ENCODE measurements around the gene CLDN16.

The CLDN16 gene, protein sequence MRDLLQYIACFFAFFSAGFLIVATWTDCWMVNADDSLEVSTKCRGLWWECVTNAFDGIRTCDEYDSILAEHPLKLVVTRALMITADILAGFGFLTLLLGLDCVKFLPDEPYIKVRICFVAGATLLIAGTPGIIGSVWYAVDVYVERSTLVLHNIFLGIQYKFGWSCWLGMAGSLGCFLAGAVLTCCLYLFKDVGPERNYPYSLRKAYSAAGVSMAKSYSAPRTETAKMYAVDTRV

DNA sequence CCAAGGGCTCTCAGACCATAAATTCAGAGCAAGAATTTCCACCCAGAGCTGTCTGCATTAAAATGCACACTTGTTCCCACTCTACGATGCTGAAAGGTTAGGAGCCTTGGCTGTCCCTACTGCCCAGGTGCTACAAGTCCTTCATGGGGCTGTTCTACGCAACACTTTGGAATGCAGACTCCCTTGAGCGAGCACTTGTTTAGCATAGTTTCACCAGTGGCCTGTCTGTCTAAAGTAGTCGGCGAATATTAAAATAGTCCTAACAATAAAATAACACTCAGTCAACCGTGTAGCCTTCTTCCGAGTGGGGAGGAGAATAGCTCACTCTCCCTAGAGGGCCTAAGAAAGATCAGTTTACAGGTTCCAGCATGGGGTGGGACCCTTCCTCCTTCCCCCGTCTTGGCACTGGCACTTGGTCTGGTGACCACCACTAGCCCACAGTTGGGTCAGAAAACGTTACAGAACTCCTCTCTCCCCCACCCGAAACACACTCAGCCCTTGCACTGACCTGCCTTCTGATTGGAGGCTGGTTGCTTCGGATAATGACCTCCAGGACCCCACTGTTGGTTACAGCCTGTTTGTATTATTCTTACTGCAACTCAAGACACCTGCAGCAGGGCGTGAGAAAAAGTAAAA lies at the start of gene CLDN16:
TSS of gene CLDN16 (plus strand) at position 586 of the 636 bp plus-strand sequence. CDS start 167 bp downstream, outside the sequence.
- DNase-seq = no peak

DNA sequence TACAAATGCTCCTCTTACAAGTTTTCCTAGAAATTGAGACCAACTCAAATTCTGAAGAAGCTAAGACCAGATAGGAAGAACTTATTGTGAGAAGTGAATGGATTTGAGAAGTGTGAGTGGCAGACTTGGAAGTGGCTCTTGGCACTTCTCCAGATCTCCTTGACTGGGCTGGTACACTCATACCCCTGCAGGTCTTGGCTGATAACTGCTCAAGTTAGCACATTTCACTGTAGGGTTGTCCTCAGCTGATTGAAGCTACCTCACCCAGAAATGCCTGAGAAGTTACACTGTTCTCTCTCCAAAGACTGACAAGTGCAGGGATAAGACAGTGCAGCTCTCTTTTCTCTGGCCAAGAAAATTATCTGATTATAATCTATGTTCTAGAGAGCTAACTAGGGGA lies 49.2 kb upstream of the CLDN16 start:
- no peak for DNase-seq

DNA sequence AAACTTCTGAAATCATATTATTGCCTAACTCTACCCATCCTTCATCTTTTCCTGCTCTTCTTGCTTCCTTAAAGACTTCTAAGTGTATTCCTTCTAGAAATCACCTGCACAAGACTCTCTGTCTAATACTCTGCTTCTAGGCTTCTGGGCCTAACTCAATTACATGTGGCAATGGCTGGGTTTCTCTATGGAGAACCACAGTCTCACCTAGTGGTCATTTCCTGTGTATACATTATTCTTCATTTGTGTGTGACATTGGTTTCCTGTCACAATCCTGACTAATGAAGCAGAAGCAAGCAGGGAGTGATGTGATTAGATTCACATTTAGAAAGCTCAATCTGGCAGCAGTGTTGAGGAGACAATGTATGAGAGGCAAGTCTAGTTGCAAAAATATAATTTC lies 48.8 kb upstream of the CLDN16 start:
- DNase-seq = no peak

DNA sequence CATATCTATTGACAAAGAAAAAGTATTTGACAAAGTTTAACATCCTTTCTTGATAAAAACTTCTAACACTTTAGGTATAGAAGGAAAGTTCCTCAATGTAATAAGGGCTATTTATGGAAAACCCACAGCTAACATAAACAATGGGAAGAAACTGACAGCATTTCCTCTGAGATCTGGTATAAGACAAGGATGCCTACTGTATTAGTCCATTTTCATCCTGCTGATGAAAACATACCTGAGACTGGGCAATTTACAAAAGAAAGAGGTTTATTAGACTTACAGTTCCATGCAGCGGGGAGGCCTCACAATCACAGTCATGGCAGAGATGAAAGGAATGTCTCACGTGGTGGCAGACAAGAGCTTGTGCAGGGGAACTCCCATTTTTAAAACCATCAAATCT lies 47.9 kb upstream of the CLDN16 start:
- DNase-seq = no peak

DNA sequence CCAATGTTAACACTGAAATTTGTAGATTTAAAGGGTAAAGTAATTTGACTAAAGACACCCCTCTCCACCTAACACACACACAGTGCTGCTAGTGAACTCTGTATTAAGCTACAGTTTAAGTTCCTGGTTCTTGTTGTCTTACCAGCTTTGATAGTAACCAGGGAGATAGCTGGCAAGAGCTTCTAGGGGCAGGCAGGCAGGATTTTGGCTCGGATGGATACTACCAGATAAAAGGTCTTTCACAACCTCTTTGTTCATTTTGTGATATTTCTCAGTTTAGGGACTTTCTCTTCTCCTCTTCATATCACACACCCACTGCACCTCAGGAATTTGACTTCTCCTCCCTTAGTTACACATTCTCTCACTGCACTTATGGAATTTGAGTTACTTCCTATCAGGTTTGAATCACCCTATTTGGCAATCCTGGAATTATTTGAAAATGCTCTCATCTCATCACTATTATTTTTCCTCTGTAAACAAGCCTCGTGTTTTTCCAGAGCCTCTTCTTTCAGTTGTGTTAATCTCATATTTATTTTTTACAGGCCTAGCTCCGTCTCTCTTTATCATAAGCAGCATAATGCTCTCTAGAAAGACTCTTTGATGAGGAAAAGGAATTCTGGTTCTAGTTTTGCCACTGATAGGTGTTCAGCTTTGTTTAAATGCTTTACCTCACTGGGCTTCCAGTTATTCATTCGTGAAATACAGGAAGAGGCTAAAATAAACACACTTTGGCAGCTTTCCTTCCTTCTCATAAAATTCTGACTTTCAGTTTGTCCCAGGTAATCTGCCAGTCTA lies 42.7 kb upstream of the CLDN16 start:
- DNase-seq = no peak

DNA sequence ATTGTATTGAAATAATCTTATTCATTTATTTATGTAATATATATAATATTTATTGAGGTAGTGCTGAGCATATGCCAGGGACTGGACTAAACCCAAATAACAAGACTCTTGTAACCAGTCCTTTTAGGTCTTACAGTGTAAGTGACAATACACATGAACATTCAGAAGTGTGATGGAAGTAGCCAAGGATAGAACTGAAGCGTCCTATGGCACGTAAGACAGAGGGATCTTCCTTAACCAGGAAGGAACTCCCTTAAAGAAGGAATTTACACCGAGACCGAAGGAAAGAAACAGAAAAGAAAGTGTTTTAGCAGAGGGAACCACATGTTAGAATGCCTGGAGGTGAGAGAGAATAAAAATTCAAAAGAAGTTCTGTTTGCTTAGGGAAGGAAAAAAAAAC lies 42.1 kb upstream of the CLDN16 start:
- DNase-seq = no peak

DNA sequence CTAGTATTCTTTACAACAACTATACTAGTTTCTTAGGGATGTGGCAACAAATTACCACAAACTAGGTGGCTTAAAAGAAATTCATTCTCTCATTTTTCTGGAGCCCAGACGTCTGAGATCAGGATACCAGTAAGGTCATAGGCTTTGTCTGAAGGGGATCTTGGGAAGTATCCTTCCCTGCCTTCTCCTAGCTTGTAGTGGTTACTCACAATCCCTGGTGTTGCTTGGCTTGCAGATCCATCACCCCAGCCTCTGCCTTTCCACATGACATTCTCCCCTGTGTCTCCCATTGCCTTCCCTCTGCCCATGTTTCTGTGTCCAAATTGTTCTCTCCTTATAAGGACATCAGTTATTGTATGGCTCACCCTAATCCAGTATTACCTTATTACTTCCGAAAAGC lies 41.4 kb upstream of the CLDN16 start:
- DNase-seq = no peak

DNA sequence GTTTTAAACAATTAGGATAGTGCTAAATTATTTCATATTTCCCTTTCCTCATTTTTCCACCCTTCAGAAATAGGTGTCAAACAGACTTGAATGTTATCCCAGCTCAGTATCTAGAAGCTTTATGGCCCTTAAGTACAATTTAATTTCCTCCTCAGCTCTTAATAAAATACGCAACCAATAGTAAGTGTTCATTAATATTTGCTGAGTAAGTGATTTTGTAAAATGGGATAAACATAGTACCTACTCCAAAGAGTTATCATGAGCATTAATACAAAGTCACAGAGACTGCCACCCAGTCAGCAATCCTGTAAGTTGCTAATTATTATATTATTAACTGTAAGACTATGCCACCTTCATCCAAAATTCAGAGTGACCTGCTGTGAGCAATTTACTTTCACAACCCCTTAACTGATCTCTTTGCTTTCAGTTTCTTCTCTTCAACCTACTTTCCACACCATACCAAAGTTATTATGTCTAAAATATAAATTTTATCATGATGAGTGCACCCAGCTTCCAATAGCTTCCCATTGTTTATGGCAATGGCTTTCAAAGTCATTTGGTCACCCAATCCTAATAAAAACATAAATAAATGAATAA lies 35.0 kb upstream of the CLDN16 start:
- no peak for DNase-seq

DNA sequence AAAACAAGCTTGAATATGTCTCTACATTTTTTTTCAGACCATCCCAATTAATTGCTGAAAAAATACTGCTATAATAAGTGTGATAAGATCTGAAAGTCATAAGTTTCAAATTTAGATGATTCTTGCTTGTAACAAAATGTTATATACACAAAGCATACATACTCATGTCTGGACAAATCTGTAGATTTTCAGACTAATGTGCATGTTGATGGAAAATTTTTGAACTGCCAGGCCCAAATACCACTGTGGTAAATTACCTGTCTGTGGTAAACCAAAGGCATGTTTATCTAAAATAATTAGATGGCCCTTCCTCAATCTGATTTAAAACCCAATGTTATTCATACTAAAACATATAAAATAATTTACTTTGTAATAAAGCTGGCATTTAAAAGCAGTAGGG lies 31.7 kb upstream of the CLDN16 start:
- no peak for DNase-seq

DNA sequence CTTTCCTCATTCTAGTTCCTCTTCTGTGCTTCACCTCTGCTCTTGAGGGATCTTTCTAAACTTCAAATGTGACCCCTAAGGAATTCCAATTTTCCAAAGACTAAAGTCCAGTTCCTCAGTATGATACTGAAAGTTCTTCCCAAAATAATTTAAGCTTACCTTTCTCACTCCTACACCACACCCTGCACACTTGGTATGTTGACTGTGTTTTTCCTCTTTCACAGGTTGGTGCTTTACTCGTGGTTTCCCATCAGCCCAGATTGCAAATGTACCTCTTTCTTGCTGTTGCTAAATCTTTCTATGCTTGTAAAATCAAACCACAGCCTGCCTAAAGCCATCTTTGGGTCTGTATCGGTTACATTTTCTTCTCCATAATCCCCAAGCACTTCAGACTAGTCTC lies 30.5 kb upstream of the CLDN16 start:
- no peak for DNase-seq

DNA sequence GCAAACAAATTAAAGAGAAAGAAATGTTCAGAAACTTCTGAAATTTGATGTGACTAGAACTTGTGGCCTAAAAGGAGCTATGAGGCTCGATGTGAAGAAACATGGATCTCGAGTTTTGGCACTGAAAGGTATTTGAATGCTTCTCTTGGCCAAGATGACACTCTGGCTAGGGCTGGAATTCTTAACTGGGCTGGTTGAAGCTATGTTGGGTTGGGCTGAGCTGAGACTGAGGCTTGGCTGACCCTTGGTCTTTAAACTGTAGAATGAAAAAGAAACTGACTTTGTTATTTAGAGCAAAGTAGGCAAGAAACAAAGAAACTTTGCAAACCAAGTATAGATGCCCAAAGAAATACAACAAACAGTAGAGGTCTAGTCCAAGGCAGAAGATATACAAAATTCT lies 28.1 kb upstream of the CLDN16 start:
- DNase-seq = no peak

DNA sequence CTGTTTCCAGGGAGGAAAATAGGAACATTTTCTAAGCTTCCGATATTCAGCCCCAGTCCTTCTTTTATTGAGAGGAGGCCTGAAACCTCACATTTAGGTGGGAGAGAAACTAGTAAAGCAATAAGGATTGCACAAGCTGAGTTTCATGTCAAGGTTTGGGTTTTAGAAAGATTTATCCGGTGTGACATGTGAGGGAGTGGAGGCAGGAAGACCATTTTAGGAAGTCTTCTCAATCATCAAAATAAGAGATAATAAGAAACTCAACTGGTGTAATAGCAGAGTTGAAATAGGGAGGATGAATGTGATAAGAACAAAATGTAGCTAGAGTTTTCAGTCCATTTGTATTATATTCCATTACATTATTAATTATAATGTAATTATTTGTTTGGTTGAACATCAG lies 27.7 kb upstream of the CLDN16 start:
- no peak for DNase-seq

DNA sequence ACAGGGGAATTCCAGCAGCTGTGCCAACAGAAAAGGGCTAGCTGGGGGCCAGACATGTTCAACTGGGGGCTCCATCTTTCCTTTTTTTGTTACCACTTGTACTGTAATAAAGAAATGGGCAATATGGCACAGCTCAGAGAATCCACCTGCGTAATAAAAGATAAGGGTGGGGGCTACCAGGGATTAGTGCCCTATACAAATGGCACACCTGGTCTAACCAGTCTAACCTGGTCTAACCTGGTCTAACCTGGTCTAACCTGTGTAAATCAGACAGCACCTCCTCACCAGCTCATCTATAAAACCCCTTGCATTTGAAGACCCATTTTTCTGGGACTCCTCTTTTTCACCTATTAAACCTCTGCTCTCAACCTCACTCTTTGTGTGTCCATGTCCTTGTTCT lies 26.2 kb upstream of the CLDN16 start:
- DNase-seq = no peak

DNA sequence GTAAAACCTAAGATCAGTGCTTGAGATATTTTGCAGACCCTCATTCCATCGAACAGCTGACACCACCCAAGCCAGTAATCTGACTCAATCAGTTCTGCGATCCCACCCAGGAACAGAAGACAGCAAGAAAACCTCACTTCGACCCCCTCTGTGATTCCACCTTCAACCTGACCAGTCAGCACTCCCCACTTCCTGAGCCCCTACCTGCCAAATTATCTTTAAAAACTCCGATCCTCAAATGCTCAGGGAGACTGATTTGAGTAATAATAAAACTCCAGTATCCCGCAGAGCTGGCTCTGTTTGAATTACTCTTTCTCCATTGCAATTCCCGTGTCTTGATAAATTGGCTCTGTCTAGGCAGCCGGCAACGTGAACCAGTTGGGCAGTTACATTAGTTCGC lies 25.7 kb upstream of the CLDN16 start:
- no peak for DNase-seq

DNA sequence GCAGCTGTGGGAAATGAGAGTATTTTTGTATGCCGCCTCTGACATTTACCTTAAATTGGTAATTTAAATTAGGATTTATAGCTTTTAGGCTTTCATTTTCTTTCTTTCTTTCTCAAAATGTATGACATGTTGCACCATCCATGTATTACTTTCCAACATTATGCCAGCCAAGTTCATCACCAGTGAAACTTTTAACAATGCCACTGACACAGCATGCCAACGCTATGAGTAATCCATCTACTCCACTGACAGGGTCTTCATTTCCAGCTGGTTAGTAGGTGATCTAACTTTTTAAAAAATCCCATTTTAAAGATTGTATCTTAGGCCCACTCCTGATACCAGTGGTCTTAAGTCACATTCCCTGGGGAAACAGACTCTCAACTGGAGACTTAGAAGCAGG lies 21.8 kb upstream of the CLDN16 start:
- DNase-seq = no peak

DNA sequence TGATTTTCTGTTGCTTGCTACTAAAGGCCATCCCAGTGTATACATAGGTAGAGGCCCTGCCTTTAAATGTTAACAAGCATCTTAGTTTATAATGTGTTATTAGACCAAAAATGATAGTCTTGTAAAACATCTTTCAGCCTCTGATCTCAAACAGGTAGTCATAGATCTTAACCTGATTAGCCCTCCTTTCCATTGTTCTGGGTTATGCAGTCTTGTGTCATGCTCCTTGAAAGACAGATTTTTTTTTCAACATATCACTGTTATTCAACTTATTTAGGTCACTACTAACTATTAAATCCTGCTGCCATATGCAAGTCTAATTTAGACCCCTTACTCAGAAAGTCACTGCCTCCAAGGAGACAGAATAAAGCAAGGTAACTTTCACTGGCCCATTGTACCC lies 19.1 kb upstream of the CLDN16 start:
- DNase-seq = no peak

DNA sequence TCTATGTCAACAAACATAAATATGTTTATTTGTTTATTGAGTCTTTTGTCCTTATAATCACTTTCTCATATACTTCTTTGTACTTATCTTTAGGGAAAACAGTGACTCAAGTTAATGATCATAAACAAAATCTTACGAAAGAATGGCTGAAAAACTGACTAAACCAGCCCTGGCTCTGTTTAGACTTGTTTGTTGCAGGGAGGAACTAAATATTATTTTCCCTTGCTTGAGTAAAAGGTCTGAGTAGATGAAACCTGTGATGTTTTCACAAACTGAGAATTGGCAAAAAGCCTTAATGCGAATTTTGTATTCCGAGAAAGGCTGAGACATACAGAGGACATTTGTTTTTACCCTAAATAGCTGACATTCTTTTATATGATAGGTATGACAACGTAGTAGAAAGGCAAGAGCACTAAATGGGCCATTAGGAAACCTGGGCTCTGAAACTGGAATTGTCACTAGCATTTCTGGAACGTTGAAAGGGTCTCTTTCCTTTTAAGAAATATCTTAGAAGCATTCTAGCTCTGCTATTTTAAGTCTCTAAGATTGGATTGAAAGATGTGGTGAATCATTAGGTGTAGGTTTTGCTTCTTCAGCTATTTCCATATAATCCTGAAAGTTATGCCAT lies 18.2 kb upstream of the CLDN16 start:
- no peak for DNase-seq

DNA sequence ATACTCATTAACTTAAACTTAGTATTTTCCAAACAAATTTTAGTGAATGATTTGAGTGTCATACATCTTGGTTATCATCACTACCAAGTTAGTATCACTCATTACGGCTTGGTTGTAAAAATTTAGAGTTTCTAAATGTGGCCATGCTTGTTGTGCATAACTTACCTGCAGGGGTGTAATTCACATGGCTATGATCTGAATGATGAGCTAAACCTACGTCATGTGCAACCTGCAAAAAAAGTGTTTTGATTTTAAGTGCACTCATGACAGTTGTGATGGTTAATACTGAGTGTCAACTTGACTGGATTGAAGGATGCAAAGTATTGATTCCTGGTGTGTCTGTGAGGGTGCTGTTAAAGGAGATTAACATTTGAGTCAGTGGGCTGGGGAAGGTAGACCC lies 17.6 kb upstream of the CLDN16 start:
- no peak for DNase-seq

DNA sequence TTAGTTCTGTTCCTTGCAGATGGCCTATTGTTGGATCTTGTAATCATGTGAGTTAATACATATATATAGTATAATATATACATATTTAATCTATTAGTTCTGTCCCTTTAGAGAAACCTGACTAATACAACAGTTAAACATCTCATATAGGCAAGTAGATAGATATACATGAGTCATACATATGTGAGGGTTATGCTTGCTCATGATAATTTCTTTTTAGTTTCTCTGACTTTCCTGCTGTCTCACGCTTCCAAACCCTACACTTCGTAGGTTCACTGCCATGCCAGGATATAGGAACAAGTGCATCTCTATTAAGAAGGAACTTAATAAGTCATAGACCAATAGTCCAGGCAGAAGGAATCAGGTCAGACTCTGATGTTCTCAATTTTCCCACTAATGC lies 16.8 kb upstream of the CLDN16 start:
- DNase-seq = no peak

DNA sequence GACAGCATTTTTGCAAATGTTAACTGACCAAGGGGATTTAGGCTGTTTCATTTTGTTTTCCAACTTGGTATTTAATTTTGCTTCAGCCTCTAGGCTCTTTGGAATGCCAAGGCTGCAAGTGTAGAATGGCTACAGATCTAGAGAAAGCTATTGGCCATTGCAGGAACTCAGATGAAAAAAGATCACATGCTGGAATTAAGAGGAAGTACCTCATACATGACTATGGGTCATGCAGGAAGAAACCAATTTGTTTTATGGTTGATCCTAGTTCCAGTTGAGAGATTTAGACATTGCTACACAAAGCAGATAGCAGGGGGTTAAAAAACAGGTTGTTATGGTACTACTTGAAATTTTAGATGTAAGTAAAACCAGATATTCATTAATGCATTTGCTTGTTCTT lies 12.7 kb upstream of the CLDN16 start:
- no peak for DNase-seq

DNA sequence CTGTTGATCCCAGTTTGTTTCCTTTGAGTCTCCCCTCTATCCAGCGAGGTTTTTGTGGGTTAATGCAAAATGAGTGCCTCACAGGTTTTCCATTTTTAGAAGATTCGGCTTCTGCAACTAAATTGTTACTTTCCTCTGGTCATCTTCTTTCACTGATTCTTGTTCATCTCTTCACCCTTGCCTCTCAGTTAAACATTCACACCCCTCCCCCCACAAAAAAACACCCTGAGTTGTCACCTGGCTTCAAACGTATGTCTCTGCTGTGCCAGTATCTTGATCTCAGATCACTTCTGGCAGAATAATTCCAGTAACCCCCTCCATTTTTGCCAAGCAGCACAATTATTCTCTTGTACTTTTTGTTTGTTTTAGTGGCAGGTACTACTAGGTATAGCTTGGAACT lies 12.3 kb upstream of the CLDN16 start:
- DNase-seq = no peak

All from anterior cingulate cortex (tissue), 58 donors.